Left ventricle myocardium inferior (tissue), 1 donor: ENCODE results near the gene ADORA2A. TPM values are rescaled to one million over a fixed set of nuclear protein-coding genes. Genes with fewer than 3 reads are reported as not detected.
A peak's percentile ranks its signal among the peaks of the same experiment; 100 is the strongest.

Experiments
- DNase-seq: peaks from one replicate; pipeline ENCODE4 v3.0.0-alpha.2; 2020
- H3K27ac ChIP-seq: fragments of 200-600 bp; replicated peaks from 2 replicates; pipeline ENCODE4 v1.8.0; 2021
- H3K27me3 ChIP-seq: fragments of 200-600 bp; 2 replicates; pipeline ENCODE4 v1.8.0; 2021; ENCODE audit warnings: low read depth
- H3K36me3 ChIP-seq: fragments of 200-600 bp; 2 replicates; pipeline ENCODE4 v1.8.0; 2021
- H3K4me1 ChIP-seq: fragments of 200-600 bp; 2 replicates; pipeline ENCODE4 v1.8.0; 2021
- H3K4me3 ChIP-seq: fragments of 200-600 bp; 2 replicates; pipeline ENCODE4 v1.8.0; 2021; ENCODE audit warnings: mild to moderate bottlenecking, moderate library complexity
- H3K9me3 ChIP-seq: fragments of 200-600 bp; replicated peaks from 2 replicates; pipeline ENCODE4 v1.8.0; 2021
- CTCF ChIP-seq: fragments of 200-600 bp; IDR thresholded peaks from 2 replicates; pipeline ENCODE4 v1.8.0; 2021; ENCODE audit warnings: antibody characterized with exemption, mild to moderate bottlenecking, borderline replicate concordance
- intact Hi-C: fragments of 100-400 bp; cut with micrococcal nuclease; formaldehyde crosslinking; loops from one replicate; pipeline ENCODE4 v1.11.0; 2022
- total RNA-seq: library from RNA; stranded (reverse); fragmentation: NEBNext Ultra II Directional; extraction: Animal tissue kit (Norgen Biotek cat#: 25700); gene quantifications from one replicate; pipeline ENCODE4 v1.2.1, GENCODE V29; 2021
- donor health status: DM: no; HTN: yes; CAD: no; lungs with severe emphysema.

ADORA2A gene
- total RNA-seq, 1 donor from 2014 or later = 3.6 TPM

GRCh38 chr22:24428751-24429410, 1.5 kb downstream of the ADORA2A start:
- intact Hi-C loops = loop anchor here (10.0 kb wide), 1 partner anchor 56 kb away; no protein-coding TSS in a partner anchor

GRCh38 chr22:24429411-24430365, 2.3 kb downstream of the ADORA2A start:
- DNase-seq = peak; percentile 70
- intact Hi-C loops = loop anchor here (10.0 kb wide), 1 partner anchor 55 kb away; no protein-coding TSS in a partner anchor
- peaks cover 84% of the 10 kb centered on the region for H3K4me1 ChIP-seq
- peak overlapping the region; percentile 87 for H3K27ac ChIP-seq
- TF ChIP-seq CTCF = no peak
- no peak overlapping the region for H3K4me3 ChIP-seq
- H3K9me3 ChIP-seq = no peaks in the 10 kb centered on the region
- no peaks in the 10 kb centered on the region for H3K27me3 ChIP-seq
- H3K36me3 ChIP-seq = no peaks in the 10 kb centered on the region

More at GRCh38 chr22:24428751-24429410, 1.5 kb downstream of the ADORA2A start:
- H3K36me3 ChIP-seq = no peaks in the 10 kb centered on the region
- H3K4me3 ChIP-seq = peak overlapping the region; percentile 19
- H3K9me3 ChIP-seq = no peaks in the 10 kb centered on the region
- peaks cover 84% of the 10 kb centered on the region for H3K4me1 ChIP-seq
- TF ChIP-seq CTCF = no peak
- H3K27me3 ChIP-seq = no peaks in the 10 kb centered on the region
- H3K27ac ChIP-seq = peak overlapping the region; percentile 87
- DNase-seq = no peak

- Histone ChIP-seq H3K27me3 (no peaks in the 10 kb centered on the region), H3K9me3 (no peaks in the 10 kb centered on the region), H3K36me3 (no peaks in the 10 kb centered on the region), H3K27ac (peak overlapping the region; percentile 79), H3K4me3 (no peak overlapping the region), H3K4me1 (peaks cover 84% of the 10 kb centered on the region)
- intact Hi-C loops = no loop called here
- TF ChIP-seq CTCF = no peak
- no peak for DNase-seq
Observed at GRCh38 chr22:24430431-24431308, 3.3 kb downstream of the ADORA2A start.

- Histone ChIP-seq H3K4me3 (no peak overlapping the region), H3K9me3 (no peaks in the 10 kb centered on the region), H3K36me3 (no peaks in the 10 kb centered on the region), H3K27me3 (no peaks in the 10 kb centered on the region), H3K4me1 (peaks cover 91% of the 10 kb centered on the region), H3K27ac (peak overlapping the region; percentile 79)
- TF ChIP-seq CTCF = no peak
- DNase-seq = no peak
- intact Hi-C loops = no loop called here
Observed at GRCh38 chr22:24431309-24432034, 4.1 kb downstream of the ADORA2A start.
